SK-N-SH (cell line): ENCODE measurements around the gene UBR2. TPM values are rescaled to one million over a fixed set of nuclear protein-coding genes. Genes with fewer than 3 reads are reported as not detected.

Source experiments
- CTCF ChIA-PET: fragments of 300-600, 350-600 bp; formaldehyde crosslinking; extraction: SDS; loops from one replicate; lab custom pipeline; 2021; lab: Yijun Ruan, JAX
- POLR2A ChIA-PET: fragments of 350-600 bp; sonication (Branson Sonifier 250); formaldehyde crosslinking; extraction: SDS; loops from one replicate; lab custom pipeline; 2020; ENCODE audit warnings: antibody characterized with exemption, inconsistent platforms; lab: Yijun Ruan, JAX
- DNase-seq: peaks from one replicate; pipeline ENCODE4 v3.0.0; 2012
- H2AFZ ChIP-seq: fragments of 200-600 bp; sonication (generic); 2 replicates; pipeline ENCODE4 v1.8.1; 2016; ENCODE audit warnings: antibody characterized with exemption, mild to moderate bottlenecking, low read depth
- H3F3A ChIP-seq: fragments of 200-600 bp; sonication (generic); replicated peaks from 2 replicates; pipeline ENCODE3; 2016; ENCODE audit warnings: antibody characterized with exemption, mild to moderate bottlenecking; ENCODE audit not compliant: insufficient read depth
- H3K27ac ChIP-seq, 2 experiments: fragments of 200-500 bp in 1 of 2; fragments of 200-600 bp in 1 of 2; sonication (Bioruptor generic) in 1 of 2; sonication (generic), shearing (Covaris generic) in 1 of 2; 2 replicates each; pipeline versions ENCODE4 v1.5.1 to v1.6.1; 2014 to 2016; ENCODE audit warnings: low read depth in 2 of 2, inconsistent platforms in 1 of 2, low read length in 1 of 2, mild to moderate bottlenecking in 1 of 2, mixed read lengths in 1 of 2
- H3K27me3 ChIP-seq: fragments of 200-600 bp; sonication (generic), shearing (Covaris generic); 2 replicates; pipeline ENCODE4 v1.6.1; 2016; ENCODE audit warnings: mixed run types; ENCODE audit not compliant: insufficient read depth
- H3K36me3 ChIP-seq, 2 experiments: fragments of 200-500 bp in 1 of 2; fragments of 200-600 bp in 1 of 2; sonication (Bioruptor generic) in 1 of 2; sonication (generic) in 1 of 2; replicated peaks in 1 of 2; 2 replicates each; pipeline versions ENCODE3 to v1.5.1; 2014 to 2016; ENCODE audit warnings: low read length in 1 of 2, mild to moderate bottlenecking in 1 of 2; ENCODE audit not compliant: insufficient read depth in 2 of 2, control insufficient read depth in 1 of 2
- H3K4me1 ChIP-seq, 2 experiments: fragments of 200-500 bp in 1 of 2; fragments of 200-600 bp in 1 of 2; sonication (Bioruptor generic) in 1 of 2; sonication (generic), shearing (Covaris generic) in 1 of 2; 2 replicates each; pipeline versions ENCODE4 v1.5.1 to v1.6.1; 2014 to 2016; ENCODE audit warnings: low read depth in 1 of 2, low read length in 1 of 2, mixed run types in 1 of 2; ENCODE audit not compliant: insufficient read depth in 2 of 2, control insufficient read depth in 1 of 2
- H3K4me2 ChIP-seq: fragments of 200-600 bp; sonication (generic), shearing (Covaris generic); 2 replicates; pipeline ENCODE4 v1.6.1; 2017; ENCODE audit warnings: mixed run types
- H3K4me3 ChIP-seq, 2 experiments: fragments of 200-500 bp in 1 of 2; fragments of 200-600 bp in 1 of 2; sonication (Bioruptor generic) in 1 of 2; sonication (generic), shearing (Covaris generic) in 1 of 2; 2 replicates each; pipeline versions ENCODE4 v1.5.1 to v1.8.1; 2014 to 2016; ENCODE audit warnings: low read depth in 2 of 2, inconsistent platforms in 1 of 2, low read length in 1 of 2, mild to moderate bottlenecking in 1 of 2, mixed read lengths in 1 of 2, moderate library complexity in 1 of 2
- H3K79me2 ChIP-seq: fragments of 200-600 bp; sonication (generic); 2 replicates; pipeline ENCODE4 v1.8.1; 2017; ENCODE audit warnings: mild to moderate bottlenecking; ENCODE audit not compliant: insufficient read depth
- H3K9ac ChIP-seq: fragments of 200-600 bp; sonication (generic); 2 replicates; pipeline ENCODE4 v1.6.1; 2017; ENCODE audit warnings: mixed run types
- H3K9me2 ChIP-seq: fragments of 200-600 bp; sonication (generic); 2 replicates; pipeline ENCODE4 v1.6.1; 2017; ENCODE audit warnings: mixed run types
- H3K9me3 ChIP-seq: fragments of 200-600 bp; sonication (generic); 2 replicates; pipeline ENCODE4 v1.6.1; 2017; ENCODE audit warnings: mixed run types, mild to moderate bottlenecking, moderate library complexity
- H4K20me1 ChIP-seq: fragments of 200-600 bp; sonication (generic); 2 replicates; pipeline ENCODE4 v1.6.1; 2017; ENCODE audit warnings: mild to moderate bottlenecking, mixed run types; ENCODE audit not compliant: insufficient read depth
- CHD2 ChIP-seq: fragments of 150-350 bp; IDR thresholded peaks from 2 replicates; pipeline ENCODE4 v1.6.1; 2018; ENCODE audit warnings: low read length; ENCODE audit not compliant: partially characterized antibody
- ELF1 ChIP-seq: IDR thresholded peaks from 2 replicates; pipeline ENCODE4 v1.4.0; 2012
- EP300 ChIP-seq, 2 experiments: IDR thresholded peaks; 2 replicates each; pipeline versions ENCODE4 v1.4.0 to v1.6.1; 2012; ENCODE audit warnings: borderline replicate concordance in 1 of 2, low read depth in 1 of 2, low read length in 1 of 2
- EZH2phosphoT487 ChIP-seq: fragments of 200-600 bp; sonication (generic); IDR thresholded peaks from 2 replicates; pipeline ENCODE4 v1.6.1; 2017; ENCODE audit warnings: low read depth, mixed run types, mild to moderate bottlenecking, antibody characterized with exemption, moderate library complexity, borderline replicate concordance
- FOSL2 ChIP-seq: IDR thresholded peaks from 2 replicates; pipeline ENCODE4 v1.4.0; 2012; ENCODE audit warnings: low read depth, mild to moderate bottlenecking, moderate library complexity, borderline replicate concordance
- FOXJ3 ChIP-seq: sonication (generic); formaldehyde crosslinking; IDR thresholded peaks from 2 replicates; pipeline ENCODE4 v1.5.1; 2020; ENCODE audit warnings: mild to moderate bottlenecking, missing genetic modification reagents
- FOXM1 ChIP-seq: IDR thresholded peaks from 2 replicates; pipeline ENCODE4 v1.4.0; 2012; ENCODE audit warnings: low read depth, mild to moderate bottlenecking
- GABPA ChIP-seq: IDR thresholded peaks from 2 replicates; pipeline ENCODE4 v1.4.0; 2012; ENCODE audit warnings: low read depth, mild to moderate bottlenecking
- JUND ChIP-seq: IDR thresholded peaks from 2 replicates; pipeline ENCODE4 v1.4.0; 2012
- MAX ChIP-seq: IDR thresholded peaks from 2 replicates; pipeline ENCODE4 v1.4.0; 2012; ENCODE audit warnings: low read depth
- MEF2A ChIP-seq: IDR thresholded peaks from 2 replicates; pipeline ENCODE4 v1.4.0; 2012; ENCODE audit warnings: low read depth, borderline replicate concordance
- MXI1 ChIP-seq: IDR thresholded peaks from 2 replicates; pipeline ENCODE4 v1.6.1; 2012; ENCODE audit warnings: mild to moderate bottlenecking, low read depth, low read length, improper control_type of control experiment
- NFIC ChIP-seq: IDR thresholded peaks from 2 replicates; pipeline ENCODE4 v1.4.0; 2012; ENCODE audit warnings: borderline replicate concordance
- NRF1 ChIP-seq: IDR thresholded peaks from 2 replicates; pipeline ENCODE4 v1.6.1; 2012; ENCODE audit warnings: low read depth, mild to moderate bottlenecking, low read length
- POLR2AphosphoS5 ChIP-seq: IDR thresholded peaks from 2 replicates; pipeline ENCODE4 v1.6.1; 2012; ENCODE audit warnings: low read depth, low read length
- RCOR1 ChIP-seq: fragments of 150-350 bp; IDR thresholded peaks from 2 replicates; pipeline ENCODE4 v1.6.1; 2017; ENCODE audit warnings: antibody characterized with exemption, low read length
- REST ChIP-seq: IDR thresholded peaks from 2 replicates; pipeline ENCODE4 v1.6.1; 2012; ENCODE audit warnings: mild to moderate bottlenecking, low read depth, low read length, moderate library complexity
- RXRA ChIP-seq: IDR thresholded peaks from 2 replicates; pipeline ENCODE4 v1.4.0; 2012; ENCODE audit warnings: low read depth, mild to moderate bottlenecking, borderline replicate concordance
- SIN3A ChIP-seq: IDR thresholded peaks from 2 replicates; pipeline ENCODE4 v1.6.1; 2012; ENCODE audit warnings: low read depth, mild to moderate bottlenecking, low read length, moderate library complexity, borderline replicate concordance
- SMC3 ChIP-seq: IDR thresholded peaks from 2 replicates; pipeline ENCODE4 v1.6.1; 2012; ENCODE audit warnings: low read depth, low read length, improper control_type of control experiment
- TAF1 ChIP-seq: IDR thresholded peaks from 2 replicates; pipeline ENCODE4 v1.6.1; 2012; ENCODE audit warnings: low read depth, mild to moderate bottlenecking, low read length, moderate library complexity, borderline replicate concordance
- TCF12 ChIP-seq: IDR thresholded peaks from 2 replicates; pipeline ENCODE4 v1.4.0; 2012
- TEAD4 ChIP-seq: IDR thresholded peaks from 2 replicates; pipeline ENCODE4 v1.4.0; 2012; ENCODE audit warnings: mild to moderate bottlenecking, borderline replicate concordance; ENCODE audit not compliant: insufficient read depth
- USF2 ChIP-seq: fragments of 150-350 bp; IDR thresholded peaks from 2 replicates; pipeline ENCODE4 v1.6.1; 2017; ENCODE audit warnings: antibody characterized with exemption, low read length, low read depth, borderline replicate concordance
- YY1 ChIP-seq: IDR thresholded peaks from 2 replicates; pipeline ENCODE4 v1.4.0; 2012; ENCODE audit warnings: low read depth, mild to moderate bottlenecking
- ZBTB33 ChIP-seq: IDR thresholded peaks from 2 replicates; pipeline ENCODE4 v1.4.0; 2012; ENCODE audit warnings: low read depth, borderline replicate concordance
- WGBS: methylation state at CpG from one replicate; pipeline ENCODE4 v1.1.6; 2017; ENCODE audit warnings: low lambda C conversion rate; 5-methylcytosine and 5-hydroxymethylcytosine counted together
- polyA plus RNA-seq, 3 experiments: library from polyadenylated mRNA; depleted of rRNA; stranded (reverse); fragments of >200 nt; gene quantifications; 2 replicates each; pipeline ENCODE4 v1.2.3, GENCODE V29; 2012

The UBR2 gene
- polyA plus RNA-seq (2012; rRNA removed): 5.2 and 7.2 TPM in 2 replicates
- polyA plus RNA-seq (2012; cell fraction: cytosol; rRNA removed): 5.5 and 5.6 TPM in 2 replicates
- 11.6 and 19.9 TPM in 2 replicates for polyA plus RNA-seq (2012; cell fraction: nucleus; rRNA removed)

- H3K9me2 ChIP-seq: no peaks in the 10 kb centered on the region
- H3K4me3 ChIP-seq: peak within 1 kb of the TSS; percentile 76 to 94
- peaks cover 50% of the 10 kb centered on the region for H3K79me2 ChIP-seq
- peaks cover 9% of the 10 kb centered on the region for H3F3A ChIP-seq
- peak within 1 kb of the TSS; percentile 81 to 94 for H3K27ac ChIP-seq
- WGBS: 1% methylated on average over 30 of the region's 50 CpGs
- peak within 1 kb of the TSS; percentile 84; the same call in 1 of the 2 replicates for H2AFZ ChIP-seq
- peak within 1 kb of the TSS; percentile 92 for H3K9ac ChIP-seq
- no peaks in the 10 kb centered on the region for H3K9me3 ChIP-seq
- POLR2A ChIA-PET: interaction anchor here (0.6 to 2.3 kb wide), 11 partner anchors 9 to 833 kb away, joined by 3 to 8 read pairs (median 4); partner anchors contain the start of genes PEX6, RPL7L1, TAF8 and TRERF1
- H3K36me3 ChIP-seq: peaks cover 0 to 10% of the 10 kb centered on the region in 2 experiments
- H3K4me2 ChIP-seq: peak within 1 kb of the TSS; percentile 91
- no peaks in the 10 kb centered on the region for H3K27me3 ChIP-seq
- H3K4me1 ChIP-seq: peaks cover 0 to 2% of the 10 kb centered on the region in 2 experiments; a peak in 1 of 4 replicates
- H4K20me1 ChIP-seq: no peaks in the 10 kb centered on the region
- CTCF ChIA-PET: interaction anchor here (0.8 to 10.5 kb wide), 12 partner anchors 8 to 489 kb away, joined by 3 to 82 read pairs (median 4); no protein-coding TSS in a partner anchor
- peak; percentile 92 for DNase-seq
- TF ChIP-seq FOSL2 (no peak), USF2 (no peak), RXRA (no peak), GABPA (peak; percentile 75), SMC3 (no peak), FOXJ3 (0 out of 2 replicates have a peak, but pooled peaks have one; percentile 55), TEAD4 (no peak), JUND (no peak), NFIC (peak; percentile 97), CHD2 (peak; percentile 88), MEF2A (no peak), POLR2AphosphoS5 (peak; percentile 95), NRF1 (no peak), MXI1 (peak; percentile 18), MAX (peak; percentile 63), ZBTB33 (no peak), EZH2phosphoT487 (no peak), TCF12 (no peak), YY1 (peak; percentile 72; the same call in 1 of the 2 replicates), FOXM1 (no peak), REST (0 out of 2 replicates have a peak, but pooled peaks have one; percentile 15), TAF1 (peak; percentile 48), RCOR1 (0 out of 2 replicates have a peak, but pooled peaks have one; percentile 14), SIN3A (0 out of 2 replicates have a peak, but pooled peaks have one; percentile 45), EP300 (IDR thresholded peaks at IDR 0.05; ENCODE audit: borderline replicate concordance in 1 of 2, low read depth in 1 of 2, low read length in 1 of 2) (no peak), ELF1 (peak; percentile 91)
These were observed at the start of gene UBR2 for GRCh38 chr6:42563697-42564505. Gene UBR2 (plus strand): TSS chr6:42564029. CDS start chr6:42564320, 291 bp downstream.
